Femur (tissue), 1 donor: ENCODE data around the gene PODXL2.
"Not testable (repeated sequence)": the region's sequence is repeated elsewhere in the genome, so short reads cannot be mapped to it uniquely, and the experiment has no call there.

Experiments
- DNase-seq: peaks from one replicate; pipeline ENCODE4 v3.0.0-alpha.2; 2017

PODXL2 gene

GRCh38 chr3:127605547-127605946 lies 23.4 kb upstream of the PODXL2 start:
- not testable (repeated sequence) for DNase-seq

GRCh38 chr3:127606086-127606805 lies 22.7 kb upstream of the PODXL2 start:
- no peak for DNase-seq

- no peak for DNase-seq
Observed at GRCh38 chr3:127606981-127607595, 21.9 kb upstream of the PODXL2 start.

GRCh38 chr3:127607675-127608361 lies 21.2 kb upstream of the PODXL2 start:
- DNase-seq: no peak

GRCh38 chr3:127608362-127608718 lies 20.6 kb upstream of the PODXL2 start:
- DNase-seq: peak; percentile 56

- DNase-seq: no peak
Observed at GRCh38 chr3:127610105-127610504, 18.9 kb upstream of the PODXL2 start.

GRCh38 chr3:127611251-127611650 lies 17.7 kb upstream of the PODXL2 start:
- no peak for DNase-seq

- no peak for DNase-seq
Observed at GRCh38 chr3:127612966-127613365, 16.0 kb upstream of the PODXL2 start.

- no peak for DNase-seq
Observed at GRCh38 chr3:127613406-127613805, 15.6 kb upstream of the PODXL2 start.

- DNase-seq: no peak
Observed at GRCh38 chr3:127614928-127615589, 13.9 kb upstream of the PODXL2 start.

- DNase-seq: no peak
Observed at GRCh38 chr3:127615631-127616305, 13.2 kb upstream of the PODXL2 start.

GRCh38 chr3:127616836-127617605 lies 12.0 kb upstream of the PODXL2 start:
- no peak for DNase-seq

GRCh38 chr3:127618891-127619290 lies 10.1 kb upstream of the PODXL2 start:
- no peak for DNase-seq

- DNase-seq: no peak
Observed at GRCh38 chr3:127620637-127621375, 8.2 kb upstream of the PODXL2 start.

GRCh38 chr3:127622031-127622430 lies 7.0 kb upstream of the PODXL2 start:
- no peak for DNase-seq

- no peak for DNase-seq
Observed at GRCh38 chr3:127622772-127623576, 6.0 kb upstream of the PODXL2 start.

GRCh38 chr3:127624063-127624462 lies 4.9 kb upstream of the PODXL2 start:
- no peak for DNase-seq

- no peak for DNase-seq
Observed at GRCh38 chr3:127625821-127626220, 3.2 kb upstream of the PODXL2 start.

GRCh38 chr3:127628426-127628787 lies 578 bp upstream of the PODXL2 start:
- DNase-seq: no peak
